GM18502 (cell line): ENCODE data around the gene APC2.

ENCODE experiments used
- ATAC-seq: cut with Tn5 transposase; IDR thresholded peaks from one replicate; pipeline ENCODE4 v1.9.1; 2021; ENCODE audit warnings: mild to moderate bottlenecking; ENCODE audit not compliant: unreplicated experiment, poor library complexity

APC2 gene

GRCh38 chr19:1522061-1522460, 72.1 kb downstream of the APC2 start:
- no peak for ATAC-seq

- no peak for ATAC-seq
These were observed 72.9 kb downstream of the APC2 start for GRCh38 chr19:1522838-1523237.
